Kidney epithelial cell (primary cell): ENCODE measurements around the gene DCC. TPM values are rescaled to one million over a fixed set of nuclear protein-coding genes. Genes with fewer than 3 reads are reported as not detected.

Source experiments
- DNase-seq: peaks from one replicate; pipeline ENCODE4 v3.0.0-alpha.2; 2010; ENCODE audit warnings: low read depth
- H3K27me3 ChIP-seq: 2 replicates; pipeline ENCODE4 v1.6.0; 2011; ENCODE audit warnings: low read length; ENCODE audit not compliant: control insufficient read depth, insufficient read depth
- H3K36me3 ChIP-seq: 2 replicates; pipeline ENCODE4 v1.5.1; 2011; ENCODE audit warnings: low read length; ENCODE audit not compliant: control insufficient read depth, insufficient read depth
- H3K4me3 ChIP-seq: 2 replicates; pipeline ENCODE4 v1.5.1; 2011; ENCODE audit warnings: low read depth, mild to moderate bottlenecking, control low read depth, low read length
- CTCF ChIP-seq: IDR thresholded peaks from 2 replicates; pipeline ENCODE4 v1.5.1; 2011; ENCODE audit warnings: mild to moderate bottlenecking, moderate library complexity, low read length, control low read depth, inconsistent platforms; ENCODE audit not compliant: insufficient read depth, poor library complexity, severe bottlenecking
- total RNA-seq: library from RNA; depleted of rRNA; stranded (reverse); fragments of >200 nt; gene quantifications from 2 replicates; pipeline ENCODE4 v1.2.3, GENCODE V29; 2015

DCC gene
- total RNA-seq, 1 donor from 2014 or later: 0.04 TPM

- no peak for TF ChIP-seq CTCF
- Histone ChIP-seq H3K36me3 (no peaks in the 10 kb centered on the region), H3K27me3 (no peaks in the 10 kb centered on the region), H3K4me3 (no peak overlapping the region)
- peak; percentile 5 for DNase-seq
Measured at GRCh38 chr18:53375621-53376020, 1035.6 kb downstream of the DCC start.

GRCh38 chr18:53380063-53380639 is 1040.2 kb downstream of the DCC start:
- peak; percentile 10 for DNase-seq
- Histone ChIP-seq H3K27me3 (no peaks in the 10 kb centered on the region), H3K36me3 (no peaks in the 10 kb centered on the region), H3K4me3 (no peak overlapping the region)
- peak; percentile 57 for TF ChIP-seq CTCF

GRCh38 chr18:53382870-53383269 is 1042.9 kb downstream of the DCC start:
- DNase-seq: no peak
- Histone ChIP-seq H3K36me3 (no peaks in the 10 kb centered on the region), H3K27me3 (no peaks in the 10 kb centered on the region), H3K4me3 (no peak overlapping the region)
- TF ChIP-seq CTCF: no peak

DNA sequence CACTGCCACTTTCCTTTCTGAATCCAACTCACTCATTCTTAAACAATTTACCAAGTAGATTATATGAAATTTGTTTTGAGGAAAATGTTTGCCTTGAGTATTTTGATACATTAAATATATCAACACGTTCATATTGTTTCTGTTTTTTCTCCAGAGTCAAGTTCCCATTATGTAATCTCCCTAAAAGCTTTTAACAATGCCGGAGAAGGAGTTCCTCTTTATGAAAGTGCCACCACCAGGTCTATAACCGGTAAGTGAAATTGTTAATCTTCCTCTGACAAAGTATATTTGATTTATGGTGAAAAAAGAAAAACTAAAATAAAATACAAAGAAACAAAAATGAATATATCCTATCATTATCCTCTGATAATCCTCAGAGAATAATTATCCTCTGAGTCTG is 1045.9 kb downstream of the DCC start:
- no peak for TF ChIP-seq CTCF

DNA sequence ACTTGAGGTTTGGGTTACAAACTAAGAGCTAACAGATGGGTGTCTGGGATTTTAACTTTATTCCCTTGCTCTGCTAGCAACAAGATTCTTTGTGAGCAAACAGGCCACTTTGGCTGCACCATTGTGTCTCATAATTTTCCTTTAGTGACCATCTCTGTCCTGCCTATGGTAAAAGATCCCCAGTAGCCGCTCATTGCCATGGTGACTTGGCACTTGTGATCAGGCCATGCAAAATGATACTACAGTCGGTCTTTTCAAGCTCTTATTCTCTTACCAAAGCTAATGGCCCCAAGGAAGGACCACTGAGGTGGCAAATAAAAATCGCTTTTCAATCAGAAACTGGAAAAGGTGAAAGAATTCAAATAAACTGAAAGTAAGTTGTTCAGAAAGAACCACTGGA is 1047.6 kb downstream of the DCC start:
- H3K4me3 ChIP-seq: no peak overlapping the region
- no peaks in the 10 kb centered on the region for H3K27me3 ChIP-seq

More for the DNA sequence above, 1045.9 kb downstream of the DCC start:
- Histone ChIP-seq H3K27me3 (no peaks in the 10 kb centered on the region), H3K4me3 (no peak overlapping the region), H3K36me3 (no peaks in the 10 kb centered on the region)
- DNase-seq: no peak

More for the DNA sequence above, 1047.6 kb downstream of the DCC start:
- no peaks in the 10 kb centered on the region for H3K36me3 ChIP-seq
- no peak for TF ChIP-seq CTCF
- DNase-seq: no peak
